GM23338 (cell line): ENCODE results near the gene ILKAP.

ENCODE experiments used
- CTCF ChIP-seq, 2 experiments: fragments of 200-600 bp in 1 of 2; sonication (generic) in 1 of 2; conservative IDR thresholded peaks; 2 replicates each; pipeline versions ENCODE4 v1.5.1 to v1.6.1; 2016 to 2017; ENCODE audit warnings: antibody characterized with exemption in 2 of 2, low read depth in 2 of 2, mild to moderate bottlenecking in 2 of 2, moderate library complexity in 1 of 2
- POLR2AphosphoS5 ChIP-seq: IDR thresholded peaks from 2 replicates; pipeline ENCODE4 v1.6.1; 2016; ENCODE audit warnings: antibody characterized with exemption, low read depth

- no peak for TF ChIP-seq CTCF (conservative IDR thresholded peaks at IDR 0.05; ENCODE audit: low read depth in 2 of 2)
- no peak for TF ChIP-seq POLR2AphosphoS5
Measured at GRCh38 chr2:238144262-238144661, 59.2 kb downstream of the ILKAP start.
